GM12878 (cell line): ENCODE measurements around the gene ANXA4. TPM values are rescaled to one million over a fixed set of nuclear protein-coding genes. Genes with fewer than 3 reads are reported as not detected.

ENCODE experiments used
- ATAC-seq: fragments of 200-7000 bp; cut with Tn5 transposase; 3 replicates; pipeline ENCODE4 v1.9.1; 2020; ENCODE audit warnings: mild to moderate bottlenecking, moderate library complexity
- BruUV-seq: library from RNA; stranded (reverse); fragments of 400-500 nt; replicated peaks from 2 replicates; lab custom pipeline; 2021; lab: Mats Ljungman, UMichigan
- CTCF ChIA-PET: fragments of 300-600 bp; sonication (Branson Sonifier 250); formaldehyde crosslinking; extraction: SDS; loops from one replicate; lab custom pipeline; 2021; ENCODE audit warnings: inconsistent platforms; lab: Yijun Ruan, JAX
- POLR2A ChIA-PET: fragments of 350-600 bp; formaldehyde crosslinking; extraction: SDS; loops from one replicate; lab custom pipeline; 2021; ENCODE audit warnings: inconsistent platforms; lab: Charles Lee
- RAD21 ChIA-PET: fragments of 300-600 bp; sonication (Branson Sonifier 250); formaldehyde crosslinking; loops from one replicate; lab custom pipeline; 2023; ENCODE audit warnings: antibody characterized with exemption; ENCODE audit not compliant: unreplicated experiment; lab: Charles Lee
- SMC1A ChIA-PET: fragments of 300-600 bp; sonication (Branson Sonifier 250); formaldehyde crosslinking; loops from one replicate; lab custom pipeline; 2023; ENCODE audit not compliant: unreplicated experiment, uncharacterized antibody; lab: Charles Lee
- DNase-seq: peaks from one replicate; pipeline ENCODE4 v3.0.0-alpha.2; 2011; ENCODE audit warnings: low read depth, low spot score
- FAIRE-seq: peaks from 3 replicates; lab custom pipeline; 2011; peaks lifted over from hg19 to GRCh38; lab: Jason Lieb, UNC
- H2AFZ ChIP-seq: 2 replicates; pipeline ENCODE4 v1.6.0; 2011; ENCODE audit warnings: low read depth, low read length, control low read depth; ENCODE audit not compliant: control insufficient read depth
- H3K27ac ChIP-seq: 2 replicates; pipeline ENCODE4 v1.5.1; 2011; ENCODE audit warnings: control low read depth; ENCODE audit not compliant: control insufficient read depth, insufficient read depth
- H3K27me3 ChIP-seq, 2 experiments: replicated peaks in 1 of 2; 2 replicates each; pipeline versions ENCODE4 v1.6.0 to v1.6.1; 2011; ENCODE audit warnings: low read length in 1 of 2; ENCODE audit not compliant: control insufficient read depth in 2 of 2, insufficient read depth in 2 of 2
- H3K36me3 ChIP-seq, 2 experiments: 2 replicates each; pipeline ENCODE4 v1.5.1; 2011; ENCODE audit warnings: low read length in 1 of 2; ENCODE audit not compliant: control insufficient read depth in 2 of 2, insufficient read depth in 2 of 2
- H3K4me1 ChIP-seq: 2 replicates; pipeline ENCODE4 v1.6.1; 2011; ENCODE audit warnings: mild to moderate bottlenecking, low read length, moderate library complexity, mixed read lengths; ENCODE audit not compliant: control insufficient read depth, insufficient read depth
- H3K4me2 ChIP-seq: 2 replicates; pipeline ENCODE4 v1.6.0; 2011; ENCODE audit warnings: control low read depth; ENCODE audit not compliant: control insufficient read depth, insufficient read depth
- H3K4me3 ChIP-seq: fragments of 200-600 bp; sonication (generic); 2 replicates; pipeline ENCODE4 v1.5.1; 2016
- H3K79me2 ChIP-seq: 2 replicates; pipeline ENCODE4 v1.6.0; 2011; ENCODE audit warnings: low read length; ENCODE audit not compliant: control insufficient read depth, insufficient read depth
- H3K9ac ChIP-seq: 2 replicates; pipeline ENCODE4 v1.8.0; 2011; ENCODE audit warnings: low read length, control low read depth, mixed read lengths; ENCODE audit not compliant: control insufficient read depth, insufficient read depth
- H3K9me3 ChIP-seq: replicated peaks from 3 replicates; pipeline ENCODE4 v1.5.1; 2011; ENCODE audit warnings: mild to moderate bottlenecking, low read length; ENCODE audit not compliant: control insufficient read depth, insufficient read depth
- H4K20me1 ChIP-seq: 2 replicates; pipeline ENCODE4 v1.6.0; 2011; ENCODE audit not compliant: control insufficient read depth, insufficient read depth
- BACH1 ChIP-seq: fragments of 450-650 bp; IDR thresholded peaks from 2 replicates; pipeline ENCODE4 v1.6.1; 2017; ENCODE audit warnings: mild to moderate bottlenecking, borderline replicate concordance
- EGR1 ChIP-seq, 2 experiments: IDR thresholded peaks; 1 replicate in 1 of 2; 2 replicates in 1 of 2; pipeline ENCODE4 v1.6.1; 2011 to 2012; ENCODE audit warnings: low read depth in 2 of 2, low read length in 2 of 2, borderline replicate concordance in 1 of 2, mild to moderate bottlenecking in 1 of 2, moderate library complexity in 1 of 2
- ESRRA ChIP-seq: IDR thresholded peaks from 2 replicates; pipeline ENCODE4 v1.6.1; 2012; ENCODE audit warnings: mild to moderate bottlenecking, low read length, improper control_type of control experiment
- KLF5 ChIP-seq: fragments of 450-650 bp; IDR thresholded peaks from 2 replicates; pipeline ENCODE4 v1.6.1; 2014; ENCODE audit warnings: mild to moderate bottlenecking; ENCODE audit not compliant: partially characterized antibody
- NR2F1 ChIP-seq: fragments of 450-650 bp; conservative IDR thresholded peaks from 2 replicates; pipeline ENCODE4 v1.6.1; 2017; ENCODE audit warnings: mild to moderate bottlenecking
- PAX8 ChIP-seq: fragments of 450-650 bp; IDR thresholded peaks from 2 replicates; pipeline ENCODE4 v1.6.1; 2017; ENCODE audit warnings: mild to moderate bottlenecking, moderate library complexity
- SREBF2 ChIP-seq: IDR thresholded peaks from 2 replicates; pipeline ENCODE4 v1.6.1; 2012; ENCODE audit warnings: mild to moderate bottlenecking, low read length
- SUPT20H ChIP-seq: IDR thresholded peaks from 2 replicates; pipeline ENCODE4 v1.6.1; 2011; ENCODE audit warnings: low read depth, mild to moderate bottlenecking, low read length, moderate library complexity, borderline replicate concordance; ENCODE audit not compliant: control insufficient read depth
- ZBED1 ChIP-seq: IDR thresholded peaks from 2 replicates; pipeline ENCODE4 v1.6.1; 2016; ENCODE audit warnings: borderline replicate concordance
- WGBS: methylation state at CpG from one replicate; pipeline ENCODE4 v1.1.6; 2016; ENCODE audit warnings: low lambda C conversion rate; ENCODE audit not compliant: insufficient replicate concordance, insufficient coverage; ENCODE audit errors: missing lambda C conversion rate; 5-methylcytosine and 5-hydroxymethylcytosine counted together
- in situ Hi-C: fragments of 300-500 bp; cut with MboI; formaldehyde crosslinking; loops from 9 replicates; pipeline ENCODE4 v1.14.3; 2018; ENCODE audit warnings: mixed read lengths
- intact Hi-C: fragments of 100-400 bp; cut with micrococcal nuclease; formaldehyde crosslinking; loops from one replicate; pipeline ENCODE4 v1.14.2; 2022; ENCODE audit not compliant: unreplicated experiment
- polyA plus RNA-seq, 11 experiments: library from polyadenylated mRNA; depleted of rRNA in 4 of 11; unstranded in 6 of 11; stranded (reverse) in 5 of 11; fragments of >200 nt; fragmentation: Nextera tagmentation in 4 of 11; fragmentation: Illumina TruSeq in 1 of 11; extraction: Ambion mirVana in 4 of 11; extraction: Trizol in 1 of 11; gene quantifications; 1 replicate in 1 of 11; 2 replicates in 10 of 11; pipeline versions ENCODE4 v1.2.1 to v1.2.3, GENCODE V29; 2011 to 2016; ENCODE audit warnings: inconsistent platforms in 2 of 11, missing spikeins in 2 of 11, low read depth in 1 of 11
- total RNA-seq, 4 experiments: library from RNA; depleted of rRNA in 3 of 4; stranded (reverse); fragments of >200 nt in 3 of 4; fragmentation: Illumina TruSeq in 1 of 4; extraction: Trizol in 1 of 4; gene quantifications; 2 replicates each; pipeline versions ENCODE4 v1.2.1 to v1.2.3, GENCODE V29; 2013 to 2021
- TF ChIP-seq, protein P1 (sequence below): fragments of 450-650 bp; formaldehyde crosslinking; IDR thresholded peaks from 2 replicates; pipeline ENCODE4 v1.4.0; 2020; ENCODE audit warnings: mild to moderate bottlenecking, moderate library complexity
- TF ChIP-seq, protein P2 (sequence below): IDR thresholded peaks from 2 replicates; pipeline ENCODE4 v1.6.1; 2012; ENCODE audit warnings: improper control_type of control experiment, low read depth, low read length; ENCODE audit not compliant: insufficient replicate concordance
- TF ChIP-seq, protein P3 (sequence below): IDR thresholded peaks from 2 replicates; pipeline ENCODE4 v1.6.1; 2012; ENCODE audit warnings: low read depth, low read length, improper control_type of control experiment

ANXA4 gene
- total and polyA plus RNA-seq, 10 of the 15 experiments (the other 5 are each of a cell fraction or from before 2014, with no cell fraction given): 16.3 to 97.2 (median 71.0) TPM

DNA sequence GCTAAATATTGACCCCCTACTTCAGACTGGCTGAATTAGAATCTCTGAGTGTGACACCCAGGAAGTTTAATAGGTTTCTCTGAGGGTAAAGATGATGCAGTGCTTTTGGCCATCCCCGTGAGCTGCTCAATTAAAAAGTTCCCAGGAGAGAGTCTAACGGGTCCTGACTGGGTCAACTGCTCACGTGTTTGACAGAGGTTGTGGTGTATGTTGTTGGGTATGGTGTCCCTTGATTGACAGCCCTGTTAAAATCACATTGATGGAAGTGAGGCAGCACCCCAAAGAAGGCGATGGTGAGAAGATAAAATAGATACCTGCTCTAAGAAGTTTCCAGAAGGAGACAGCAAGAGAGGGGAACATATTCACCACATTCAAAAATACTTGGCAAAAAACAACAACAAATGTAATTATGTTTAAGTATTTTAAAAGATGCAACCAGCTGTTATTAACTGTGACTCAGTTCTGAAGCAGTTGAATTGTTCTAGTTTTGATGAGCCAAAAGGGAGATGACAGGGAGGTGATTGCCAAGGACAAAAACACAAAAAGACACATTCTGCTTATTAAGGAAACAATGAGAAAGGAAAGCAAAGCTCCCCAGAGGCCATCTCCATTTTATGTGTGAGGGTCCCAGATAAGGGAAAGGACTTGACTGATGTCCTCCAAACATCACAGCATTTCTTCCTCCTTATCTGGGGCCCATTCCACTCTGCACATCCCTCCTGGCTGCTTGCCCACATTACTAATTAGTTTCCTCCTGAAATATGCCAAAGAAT lies 76.0 kb downstream of the ANXA4 start:
- Histone ChIP-seq H3K4me3 (no peak overlapping the region), H3K36me3 (peaks cover 2 to 17% of the 10 kb centered on the region in 2 experiments), H3K27me3 (no peaks in the 10 kb centered on the region), H4K20me1 (no peaks in the 10 kb centered on the region), H3K9ac (no peak overlapping the region), H3K4me2 (no peak overlapping the region), H3K9me3 (no peaks in the 10 kb centered on the region), H2AFZ (no peak overlapping the region), H3K4me1 (no peaks in the 10 kb centered on the region), H3K79me2 (no peaks in the 10 kb centered on the region), H3K27ac (no peak overlapping the region)
- DNase-seq (no peak), ATAC-seq (no peak), FAIRE-seq (no peak)
- BruUV-seq: no TSS peak
- in situ Hi-C loops: loop anchor here (25.0 kb wide), 1 partner anchor 256 kb away; no protein-coding TSS in a partner anchor
- SMC1A ChIA-PET: interaction anchor here (0.8 to 8.2 kb wide), 22 partner anchors 8 to 98 kb away, joined by 3 to 290 read pairs (median 17); partner anchors contain the start of genes ANXA4 and SNRNP27
- intact Hi-C loops: loop anchor here (1.0 to 5.0 kb wide), 5 partner anchors 15 to 261 kb away; partner anchors contain the start of gene ANXA4
- POLR2A ChIA-PET: interaction anchor here (0.5 to 4.7 kb wide), 5 partner anchors 15 to 445 kb away, joined by 3 to 22 read pairs (median 5); partner anchors contain the start of gene ANXA4
- 85% methylated on average over 4 of the region's 4 CpGs for WGBS
- RAD21 ChIA-PET: interaction anchor here (0.8 to 8.1 kb wide), 12 partner anchors 14 to 172 kb away, joined by 3 to 245 read pairs (median 10); partner anchors contain the start of gene ANXA4
- CTCF ChIA-PET: interaction anchor here (1.0 to 13.5 kb wide), 19 partner anchors 10 to 1350 kb away, joined by 3 to 408 read pairs (median 8); partner anchors contain the start of genes ANXA4 and GMCL1
- TF ChIP-seq PAX8 (no peak), KLF5 (no peak), EGR1 (IDR thresholded peaks at IDR 0.05; ENCODE audit: borderline replicate concordance in 1 of 2, low read depth in 2 of 2, low read length in 2 of 2) (no peak), ESRRA (no peak), BACH1 (no peak), NR2F1 (no peak), ZBED1 (no peak), SUPT20H (no peak), SREBF2 (no peak)
- TF ChIP-seq, protein P1, sequence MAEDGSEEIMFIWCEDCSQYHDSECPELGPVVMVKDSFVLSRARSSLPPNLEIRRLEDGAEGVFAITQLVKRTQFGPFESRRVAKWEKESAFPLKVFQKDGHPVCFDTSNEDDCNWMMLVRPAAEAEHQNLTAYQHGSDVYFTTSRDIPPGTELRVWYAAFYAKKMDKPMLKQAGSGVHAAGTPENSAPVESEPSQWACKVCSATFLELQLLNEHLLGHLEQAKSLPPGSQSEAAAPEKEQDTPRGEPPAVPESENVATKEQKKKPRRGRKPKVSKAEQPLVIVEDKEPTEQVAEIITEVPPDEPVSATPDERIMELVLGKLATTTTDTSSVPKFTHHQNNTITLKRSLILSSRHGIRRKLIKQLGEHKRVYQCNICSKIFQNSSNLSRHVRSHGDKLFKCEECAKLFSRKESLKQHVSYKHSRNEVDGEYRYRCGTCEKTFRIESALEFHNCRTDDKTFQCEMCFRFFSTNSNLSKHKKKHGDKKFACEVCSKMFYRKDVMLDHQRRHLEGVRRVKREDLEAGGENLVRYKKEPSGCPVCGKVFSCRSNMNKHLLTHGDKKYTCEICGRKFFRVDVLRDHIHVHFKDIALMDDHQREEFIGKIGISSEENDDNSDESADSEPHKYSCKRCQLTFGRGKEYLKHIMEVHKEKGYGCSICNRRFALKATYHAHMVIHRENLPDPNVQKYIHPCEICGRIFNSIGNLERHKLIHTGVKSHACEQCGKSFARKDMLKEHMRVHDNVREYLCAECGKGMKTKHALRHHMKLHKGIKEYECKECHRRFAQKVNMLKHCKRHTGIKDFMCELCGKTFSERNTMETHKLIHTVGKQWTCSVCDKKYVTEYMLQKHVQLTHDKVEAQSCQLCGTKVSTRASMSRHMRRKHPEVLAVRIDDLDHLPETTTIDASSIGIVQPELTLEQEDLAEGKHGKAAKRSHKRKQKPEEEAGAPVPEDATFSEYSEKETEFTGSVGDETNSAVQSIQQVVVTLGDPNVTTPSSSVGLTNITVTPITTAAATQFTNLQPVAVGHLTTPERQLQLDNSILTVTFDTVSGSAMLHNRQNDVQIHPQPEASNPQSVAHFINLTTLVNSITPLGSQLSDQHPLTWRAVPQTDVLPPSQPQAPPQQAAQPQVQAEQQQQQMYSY (CRISPR knock-in tag): no peak
- TF ChIP-seq, protein P2, sequence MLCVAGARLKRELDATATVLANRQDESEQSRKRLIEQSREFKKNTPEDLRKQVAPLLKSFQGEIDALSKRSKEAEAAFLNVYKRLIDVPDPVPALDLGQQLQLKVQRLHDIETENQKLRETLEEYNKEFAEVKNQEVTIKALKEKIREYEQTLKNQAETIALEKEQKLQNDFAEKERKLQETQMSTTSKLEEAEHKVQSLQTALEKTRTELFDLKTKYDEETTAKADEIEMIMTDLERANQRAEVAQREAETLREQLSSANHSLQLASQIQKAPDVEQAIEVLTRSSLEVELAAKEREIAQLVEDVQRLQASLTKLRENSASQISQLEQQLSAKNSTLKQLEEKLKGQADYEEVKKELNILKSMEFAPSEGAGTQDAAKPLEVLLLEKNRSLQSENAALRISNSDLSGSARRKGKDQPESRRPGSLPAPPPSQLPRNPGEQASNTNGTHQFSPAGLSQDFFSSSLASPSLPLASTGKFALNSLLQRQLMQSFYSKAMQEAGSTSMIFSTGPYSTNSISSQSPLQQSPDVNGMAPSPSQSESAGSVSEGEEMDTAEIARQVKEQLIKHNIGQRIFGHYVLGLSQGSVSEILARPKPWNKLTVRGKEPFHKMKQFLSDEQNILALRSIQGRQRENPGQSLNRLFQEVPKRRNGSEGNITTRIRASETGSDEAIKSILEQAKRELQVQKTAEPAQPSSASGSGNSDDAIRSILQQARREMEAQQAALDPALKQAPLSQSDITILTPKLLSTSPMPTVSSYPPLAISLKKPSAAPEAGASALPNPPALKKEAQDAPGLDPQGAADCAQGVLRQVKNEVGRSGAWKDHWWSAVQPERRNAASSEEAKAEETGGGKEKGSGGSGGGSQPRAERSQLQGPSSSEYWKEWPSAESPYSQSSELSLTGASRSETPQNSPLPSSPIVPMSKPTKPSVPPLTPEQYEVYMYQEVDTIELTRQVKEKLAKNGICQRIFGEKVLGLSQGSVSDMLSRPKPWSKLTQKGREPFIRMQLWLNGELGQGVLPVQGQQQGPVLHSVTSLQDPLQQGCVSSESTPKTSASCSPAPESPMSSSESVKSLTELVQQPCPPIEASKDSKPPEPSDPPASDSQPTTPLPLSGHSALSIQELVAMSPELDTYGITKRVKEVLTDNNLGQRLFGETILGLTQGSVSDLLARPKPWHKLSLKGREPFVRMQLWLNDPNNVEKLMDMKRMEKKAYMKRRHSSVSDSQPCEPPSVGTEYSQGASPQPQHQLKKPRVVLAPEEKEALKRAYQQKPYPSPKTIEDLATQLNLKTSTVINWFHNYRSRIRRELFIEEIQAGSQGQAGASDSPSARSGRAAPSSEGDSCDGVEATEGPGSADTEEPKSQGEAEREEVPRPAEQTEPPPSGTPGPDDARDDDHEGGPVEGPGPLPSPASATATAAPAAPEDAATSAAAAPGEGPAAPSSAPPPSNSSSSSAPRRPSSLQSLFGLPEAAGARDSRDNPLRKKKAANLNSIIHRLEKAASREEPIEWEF: no peak
- TF ChIP-seq, protein P3, sequence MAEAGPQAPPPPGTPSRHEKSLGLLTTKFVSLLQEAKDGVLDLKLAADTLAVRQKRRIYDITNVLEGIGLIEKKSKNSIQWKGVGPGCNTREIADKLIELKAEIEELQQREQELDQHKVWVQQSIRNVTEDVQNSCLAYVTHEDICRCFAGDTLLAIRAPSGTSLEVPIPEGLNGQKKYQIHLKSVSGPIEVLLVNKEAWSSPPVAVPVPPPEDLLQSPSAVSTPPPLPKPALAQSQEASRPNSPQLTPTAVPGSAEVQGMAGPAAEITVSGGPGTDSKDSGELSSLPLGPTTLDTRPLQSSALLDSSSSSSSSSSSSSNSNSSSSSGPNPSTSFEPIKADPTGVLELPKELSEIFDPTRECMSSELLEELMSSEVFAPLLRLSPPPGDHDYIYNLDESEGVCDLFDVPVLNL: no peak
